K562 (cell line): ENCODE measurements around the gene POLR3E. TPM values are rescaled to one million over a fixed set of nuclear protein-coding genes. Genes with fewer than 3 reads are reported as not detected.

Experiments
- CHD2 ChIP-seq: IDR thresholded peaks from 2 replicates; pipeline ENCODE4 v1.6.1; 2011; ENCODE audit warnings: low read depth, low read length
- E2F8 ChIP-seq: fragments of 450-650 bp; IDR thresholded peaks from 2 replicates; pipeline ENCODE4 v1.7.1; 2018; ENCODE audit warnings: mild to moderate bottlenecking, low read depth; ENCODE audit not compliant: partially characterized antibody
- ELK3 ChIP-seq: fragments of 450-650 bp; formaldehyde crosslinking; IDR thresholded peaks from 2 replicates; pipeline ENCODE4 v1.4.0; 2020; ENCODE audit warnings: mild to moderate bottlenecking
- HDAC8 ChIP-seq: fragments of 450-650 bp; IDR thresholded peaks from 2 replicates; pipeline ENCODE4 v1.6.1; 2016; ENCODE audit warnings: mild to moderate bottlenecking, missing genetic modification characterization, moderate library complexity, missing compliant biosample characterization
- KLF6 ChIP-seq: fragments of 250-450 bp; sonication (Bioruptor Pico); IDR thresholded peaks from 2 replicates; pipeline ENCODE4 v1.4.0; 2020; ENCODE audit warnings: mild to moderate bottlenecking, moderate library complexity, borderline replicate concordance
- SNIP1 ChIP-seq: fragments of 450-650 bp; IDR thresholded peaks from 2 replicates; pipeline ENCODE4 v1.7.1; 2017; ENCODE audit warnings: low read depth, mild to moderate bottlenecking
- TRIM25 ChIP-seq: fragments of 450-650 bp; IDR thresholded peaks from 2 replicates; pipeline ENCODE4 v1.7.0; 2016; ENCODE audit warnings: borderline replicate concordance
- ZNF407 ChIP-seq: fragments of 450-650 bp; IDR thresholded peaks from 2 replicates; pipeline ENCODE4 v1.6.1; 2016; ENCODE audit warnings: low read depth
- ZNF57 ChIP-seq: fragments of 450-650 bp; formaldehyde crosslinking; IDR thresholded peaks from 2 replicates; pipeline ENCODE4 v1.4.0; 2020; ENCODE audit warnings: mild to moderate bottlenecking, moderate library complexity
- polyA plus RNA-seq, 8 experiments: library from polyadenylated mRNA; depleted of rRNA in 4 of 8; stranded (reverse) in 5 of 8; unstranded in 3 of 8; fragments of >200 nt; fragmentation: Nextera tagmentation in 2 of 8; fragmentation: Illumina TruSeq in 1 of 8; extraction: Ambion mirVana in 2 of 8; extraction: Trizol in 1 of 8; gene quantifications; 2 replicates each; pipeline versions ENCODE4 v1.2.1 to v1.2.3, GENCODE V29; 2011 to 2014; ENCODE audit warnings: inconsistent platforms in 1 of 8, missing spikeins in 1 of 8
- total RNA-seq, 7 experiments: library from RNA; depleted of rRNA in 6 of 7; stranded (reverse); fragments of >200 nt in 6 of 7; fragmentation: Illumina TruSeq in 2 of 7; extraction: Trizol in 2 of 7; gene quantifications; 2 replicates each; pipeline versions ENCODE4 v1.2.1 to v1.2.3, GENCODE V29; 2011 to 2021; ENCODE audit warnings: low replicate concordance in 1 of 7

The POLR3E gene
- total and polyA plus RNA-seq, 9 of the 15 experiments (the other 6 are each of a cell fraction or from before 2014, with no cell fraction given), result 17.7 to 151 (median 82.6) TPM

GRCh38 chr16:22282254-22282892 is 14.8 kb upstream of the POLR3E start (continued):
- TF ChIP-seq E2F8, result peak; percentile 41
- TF ChIP-seq KLF6, result no peak
- no peak for TF ChIP-seq TRIM25
- no peak for TF ChIP-seq ZNF407
- TF ChIP-seq ZNF57 (CRISPR knock-in tag), result no peak
- no peak for TF ChIP-seq HDAC8 (tag)
- TF ChIP-seq SNIP1, result no peak
- TF ChIP-seq ELK3 (CRISPR knock-in tag), result no peak
- no peak for TF ChIP-seq CHD2
